Measurements from ENCODE around the gene KIFC3.

- TF ChIP-seq TAF1 (IDR thresholded peaks at IDR 0.05; ENCODE audit: low read depth, low read length), result no peak
- TF ChIP-seq CTCF (IDR thresholded peaks at IDR 0.05; ENCODE audit: control extremely low read depth in 1 of 3, insufficient read depth in 1 of 3, low read depth in 1 of 3, low read length in 3 of 3), result no peak
- no peak for TF ChIP-seq SUZ12 (IDR thresholded peaks at IDR 0.05; ENCODE audit: low read length)
- TF ChIP-seq TCF12 (IDR thresholded peaks at IDR 0.05; ENCODE audit: low read depth, low read length), result no peak
- TF ChIP-seq POLR2A (IDR thresholded peaks at IDR 0.05; ENCODE audit: control extremely low read depth in 1 of 2, low read depth in 2 of 2, low read length in 2 of 2), result no peak
- no peak for TF ChIP-seq MAFK (IDR thresholded peaks at IDR 0.05; ENCODE audit: low read depth, low read length)
- no peak for TF ChIP-seq NANOG (IDR thresholded peaks at IDR 0.05; ENCODE audit: insufficient read depth, low read depth, low read length, poor library complexity, severe bottlenecking)
- TF ChIP-seq RFX5 (IDR thresholded peaks at IDR 0.05; ENCODE audit: borderline replicate concordance, low read depth, low read length), result no peak
Measured at GRCh38 chr16:57826052-57826451, 23.8 kb upstream of the KIFC3 start.
